IPS-15b (cell line): ENCODE measurements around the gene DLEC1.
"Not testable (repeated sequence)": the region's sequence is repeated elsewhere in the genome, so short reads cannot be mapped to it uniquely, and the experiment has no call there.

ENCODE experiments used
- H3K27me3 ChIP-seq: one replicate; pipeline ENCODE4 v1.6.1; 2013; ENCODE audit warnings: low read length; ENCODE audit not compliant: control insufficient read depth, insufficient read depth
- H3K36me3 ChIP-seq: one replicate; pipeline ENCODE4 v1.6.1; 2013; ENCODE audit warnings: low read length; ENCODE audit not compliant: control insufficient read depth, insufficient read depth
- H3K4me1 ChIP-seq: one replicate; pipeline ENCODE4 v1.6.1; 2013; ENCODE audit warnings: mild to moderate bottlenecking, low read length; ENCODE audit not compliant: control insufficient read depth, insufficient read depth
- H3K4me3 ChIP-seq: one replicate; pipeline ENCODE4 v1.5.1; 2013; ENCODE audit warnings: low read depth, low read length
- H3K9ac ChIP-seq: one replicate; pipeline ENCODE4 v1.6.1; 2013; ENCODE audit warnings: low read depth, mild to moderate bottlenecking, low read length
- H3K9me3 ChIP-seq: one replicate; pipeline ENCODE4 v1.6.1; 2013; ENCODE audit warnings: mild to moderate bottlenecking, low read length; ENCODE audit not compliant: control insufficient read depth, insufficient read depth

Gene DLEC1

DNA sequence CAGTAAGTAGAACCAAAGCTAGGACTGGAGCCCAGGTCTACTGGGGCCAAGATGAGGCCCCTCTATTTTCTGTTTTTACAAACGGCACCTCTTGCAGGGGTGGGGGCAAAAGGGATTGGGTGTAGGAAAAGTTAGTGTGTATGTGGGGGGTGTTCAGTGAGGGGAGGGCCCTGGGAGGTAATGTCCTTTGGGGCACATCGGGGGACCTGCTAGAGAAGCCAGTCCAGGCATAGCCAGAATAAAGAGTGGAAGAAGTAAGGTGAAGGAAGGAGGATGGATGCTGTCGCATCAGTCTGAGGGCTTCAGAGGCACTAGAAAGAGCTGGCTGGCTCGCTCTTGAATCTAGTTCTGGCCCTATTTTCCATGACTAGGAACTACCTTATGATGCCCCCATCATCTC lies 12.2 kb upstream of the DLEC1 start:
- H3K27me3 ChIP-seq: peaks cover 61% of the 10 kb centered on the region

DNA sequence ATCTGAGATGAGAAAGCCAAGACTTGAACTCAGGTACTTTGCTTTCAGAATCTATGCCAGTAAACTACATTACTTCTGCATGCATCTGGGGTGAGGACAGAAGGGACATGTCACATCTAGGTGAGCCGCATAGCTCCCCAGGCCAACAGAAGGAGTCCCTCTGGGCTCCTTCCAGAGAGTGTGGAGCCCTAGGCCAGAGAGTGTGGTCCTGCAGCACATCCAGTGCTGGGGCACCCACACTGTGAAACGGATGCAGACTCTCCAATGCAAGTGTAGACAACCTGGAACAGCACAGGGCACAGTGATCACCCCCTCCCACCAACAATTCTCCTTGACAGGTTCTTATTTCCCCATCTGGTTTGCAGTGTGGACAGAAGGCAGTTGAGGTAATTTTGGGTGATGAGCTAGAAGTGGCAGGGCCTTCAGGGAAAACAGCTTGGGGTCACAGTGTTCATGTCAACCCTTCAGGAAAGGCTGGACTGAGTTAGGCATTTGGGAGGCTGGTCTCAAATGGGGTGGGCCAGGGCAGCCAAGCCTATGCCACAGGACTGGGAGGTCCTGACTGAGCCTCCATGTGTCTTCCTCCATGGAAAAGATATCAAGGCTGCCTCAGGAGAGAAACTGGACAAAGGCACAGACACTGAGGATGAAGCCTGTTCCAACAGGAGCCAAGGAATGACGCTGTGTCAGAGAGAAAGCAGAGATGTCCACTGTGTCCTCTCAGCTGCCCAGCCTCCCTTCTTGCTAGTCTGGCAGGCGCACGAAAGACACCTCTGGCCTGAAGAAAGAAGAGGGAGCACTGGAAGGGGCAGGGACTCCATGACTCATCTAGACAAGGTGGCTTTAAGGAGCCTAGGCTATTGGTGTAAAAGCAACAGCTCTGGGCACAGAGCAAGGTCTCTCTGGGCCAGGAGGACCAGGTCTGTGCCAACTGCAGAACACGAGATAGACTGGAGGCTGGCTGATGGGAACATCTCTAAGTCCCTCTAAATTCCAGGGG lies 11.2 kb upstream of the DLEC1 start:
- no peaks in the 10 kb centered on the region for H3K9me3 ChIP-seq
- peaks cover 5% of the 10 kb centered on the region for H3K4me1 ChIP-seq
- peaks cover 70% of the 10 kb centered on the region for H3K27me3 ChIP-seq
- H3K9ac ChIP-seq: no peak overlapping the region
- peak overlapping the region; percentile 82 for H3K4me3 ChIP-seq
- no peaks in the 10 kb centered on the region for H3K36me3 ChIP-seq

More for the DNA sequence above, 12.2 kb upstream of the DLEC1 start:
- Histone ChIP-seq H3K36me3 (no peaks in the 10 kb centered on the region), H3K4me3 (no peak overlapping the region), H3K4me1 (peaks cover 5% of the 10 kb centered on the region), H3K9ac (no peak overlapping the region), H3K9me3 (no peaks in the 10 kb centered on the region)

DNA sequence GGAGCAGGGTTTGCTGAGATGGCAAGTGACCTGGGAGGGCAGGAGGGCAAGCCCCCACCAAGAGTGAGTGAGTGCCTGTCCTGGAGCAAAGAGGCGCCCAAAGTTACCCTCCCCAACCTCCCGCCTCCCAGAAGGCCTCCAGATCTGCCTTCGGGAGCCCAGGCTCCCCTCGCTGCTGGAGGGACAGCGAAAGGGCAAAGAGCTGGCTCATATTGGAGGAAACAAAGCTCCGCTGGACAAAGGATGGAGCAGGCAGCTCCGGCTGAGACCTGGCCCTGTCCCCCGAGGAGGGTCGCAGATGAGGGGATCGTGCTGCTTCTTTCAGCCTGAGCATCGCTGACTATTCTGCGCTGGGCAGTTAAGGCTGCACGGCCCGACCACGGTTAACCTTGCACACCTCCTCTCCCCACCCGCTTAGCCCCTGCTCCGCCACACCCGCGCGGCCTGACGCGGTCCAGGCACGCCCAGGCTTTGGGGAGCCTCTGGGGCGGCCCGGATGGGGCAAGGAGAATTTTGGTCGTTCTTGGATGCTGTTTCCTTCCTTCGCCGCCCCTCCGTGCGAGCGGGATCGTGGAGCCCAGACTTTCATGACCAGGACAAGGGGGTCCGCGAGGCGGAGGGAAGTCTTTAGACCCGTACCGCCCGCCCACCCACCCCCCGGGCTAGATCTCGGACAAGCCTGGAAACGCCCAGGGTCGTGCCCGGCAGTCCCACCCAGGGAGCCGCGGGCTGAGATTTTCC lies 10.2 kb upstream of the DLEC1 start:
- Histone ChIP-seq H3K9me3 (no peaks in the 10 kb centered on the region), H3K4me1 (peaks cover 5% of the 10 kb centered on the region), H3K4me3 (peak overlapping the region; percentile 82), H3K9ac (no peak overlapping the region), H3K27me3 (peaks cover 66% of the 10 kb centered on the region), H3K36me3 (no peaks in the 10 kb centered on the region)

DNA sequence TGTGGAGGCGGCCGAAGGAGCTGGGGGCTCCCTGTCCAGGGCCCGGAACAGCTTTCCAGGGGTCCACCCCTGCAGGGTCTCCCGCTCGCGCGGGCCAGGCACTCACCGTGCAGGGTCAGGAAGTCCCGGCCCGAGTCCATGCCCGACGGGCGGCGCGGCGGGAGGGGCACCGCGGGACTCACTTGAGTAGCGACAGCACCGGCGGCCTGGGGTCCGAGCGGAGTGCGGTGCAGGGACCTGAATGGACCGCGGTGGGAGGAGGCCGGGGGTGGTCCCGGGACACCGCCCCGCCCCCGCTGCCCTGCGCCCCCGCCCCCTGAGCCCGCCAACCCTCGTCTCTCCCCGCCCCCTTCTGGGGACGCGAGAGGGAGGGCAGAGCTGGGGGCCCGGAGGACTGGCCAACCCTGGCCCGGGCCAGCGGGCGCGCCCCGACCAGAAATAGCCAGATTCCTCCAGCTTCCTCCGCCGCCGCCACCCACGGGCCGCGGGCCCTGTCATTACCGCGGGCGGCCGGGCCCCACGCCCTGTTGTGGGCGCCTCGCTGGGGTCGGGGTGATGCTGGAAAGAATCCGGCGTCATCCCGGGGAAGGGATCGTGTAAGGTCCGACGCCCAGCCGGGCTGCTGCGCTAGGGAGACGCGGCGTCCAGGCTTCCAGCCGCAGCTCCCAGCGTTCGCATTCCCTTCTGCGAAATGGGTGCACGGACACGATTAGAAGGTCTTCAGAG lies 9.4 kb upstream of the DLEC1 start, which contains the start of gene PLCD1:
PLCD1 (minus strand) TSS at position 243 of the 726 bp plus-strand sequence; CDS start at position 140, 103 bp downstream.
- Histone ChIP-seq H3K4me1 (peaks cover 5% of the 10 kb centered on the region), H3K27me3 (peaks cover 66% of the 10 kb centered on the region), H3K9ac (peak within 1 kb of the TSS; percentile 47), H3K4me3 (peak within 1 kb of the TSS; percentile 82), H3K9me3 (no peaks in the 10 kb centered on the region), H3K36me3 (no peaks in the 10 kb centered on the region)

DNA sequence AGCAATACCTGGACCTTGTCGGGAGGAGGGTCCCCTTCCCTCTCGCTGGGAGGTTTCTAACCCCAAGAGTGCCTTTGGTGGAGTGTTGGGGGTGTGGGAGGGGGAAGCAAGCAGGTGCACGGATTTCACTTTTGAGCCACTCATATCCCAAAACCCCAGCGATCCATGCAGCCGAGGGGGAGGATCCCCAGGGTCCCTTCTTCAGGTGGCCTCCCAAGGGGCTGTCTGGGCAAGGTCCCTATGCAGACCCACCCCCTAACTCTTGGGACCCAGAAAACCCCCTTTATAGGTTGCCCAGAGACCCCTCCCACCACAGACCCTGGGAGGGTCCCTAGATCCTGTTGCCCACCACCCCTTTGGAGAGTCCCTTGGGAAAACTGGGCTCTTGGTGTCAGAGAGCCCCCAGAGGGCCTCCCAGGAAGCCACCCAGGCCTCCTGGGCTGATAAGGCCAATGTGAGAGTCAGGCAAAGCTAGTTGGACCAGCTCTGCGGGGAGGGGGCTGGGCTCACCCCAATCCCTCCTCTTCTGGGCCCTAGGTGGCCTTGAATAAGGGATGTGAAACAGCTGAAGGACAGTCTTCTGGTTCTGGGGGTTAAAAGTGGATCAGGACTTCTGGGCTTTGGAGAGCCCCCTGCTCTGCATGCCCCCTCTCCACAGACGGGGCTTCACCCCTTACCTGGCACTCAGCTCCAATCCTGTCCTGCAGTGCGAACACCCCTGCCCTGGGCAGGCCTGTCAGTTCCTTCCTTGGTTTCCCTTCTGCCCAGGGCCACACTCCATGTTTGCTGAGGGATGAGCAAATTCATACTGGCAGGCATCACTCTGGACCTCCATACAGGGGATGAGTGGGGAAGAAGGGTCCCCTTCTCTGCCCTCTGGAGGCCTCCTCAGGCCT lies 8.6 kb upstream of the DLEC1 start:
- Histone ChIP-seq H3K9ac (peak overlapping the region; percentile 47), H3K4me3 (peak overlapping the region; percentile 73), H3K4me1 (peaks cover 5% of the 10 kb centered on the region), H3K36me3 (no peaks in the 10 kb centered on the region), H3K9me3 (no peaks in the 10 kb centered on the region), H3K27me3 (peaks cover 65% of the 10 kb centered on the region)

DNA sequence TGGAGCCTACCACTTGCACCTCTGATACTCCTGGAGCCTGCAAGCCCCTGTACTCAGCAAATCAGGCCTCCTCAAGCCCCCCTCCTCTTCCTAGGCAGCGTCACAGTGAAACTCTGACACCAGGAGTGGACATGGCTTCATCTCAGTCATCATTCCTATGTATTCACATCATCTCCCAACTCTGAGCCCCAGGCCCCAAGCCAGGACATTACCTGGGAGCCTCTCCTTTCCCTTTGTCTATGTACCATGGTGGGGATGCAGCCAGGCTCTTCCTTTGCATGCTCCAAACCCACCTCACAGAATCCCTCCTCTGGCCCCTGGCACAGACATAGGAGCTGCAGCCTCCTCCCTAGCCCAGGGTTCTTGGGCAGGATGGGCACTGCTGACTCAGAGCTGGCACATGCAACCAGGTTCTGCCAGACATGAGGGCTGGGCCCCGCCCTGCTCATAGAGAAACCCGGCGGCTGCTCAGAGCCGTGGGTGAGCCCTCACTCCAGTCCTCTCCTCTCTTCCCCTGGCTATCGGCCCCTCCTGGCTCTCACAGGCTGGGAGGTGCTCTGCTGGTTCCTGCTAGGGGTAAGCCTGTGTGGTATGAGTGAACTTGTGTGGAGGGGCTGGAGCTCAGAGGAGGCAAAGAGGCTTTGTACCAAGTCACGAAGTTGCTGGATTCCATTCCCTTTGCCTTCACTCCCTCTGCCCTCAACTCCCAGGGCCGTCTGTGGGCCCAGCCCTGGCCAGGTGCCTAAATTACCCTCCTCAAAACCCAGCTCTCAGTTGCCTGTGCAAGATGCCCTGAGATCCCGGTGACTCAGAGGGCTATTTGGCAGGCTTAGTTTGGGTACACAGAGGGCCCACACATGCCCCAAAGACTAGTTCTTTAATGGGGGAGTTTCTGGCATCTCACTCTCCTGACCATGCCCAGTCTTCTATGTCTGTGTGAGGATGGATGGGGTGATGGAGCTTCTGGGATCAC lies 7.7 kb upstream of the DLEC1 start:
- no peak overlapping the region for H3K4me3 ChIP-seq
- no peak overlapping the region for H3K9ac ChIP-seq
- peaks cover 56% of the 10 kb centered on the region for H3K27me3 ChIP-seq
- no peaks in the 10 kb centered on the region for H3K36me3 ChIP-seq
- H3K4me1 ChIP-seq: peaks cover 2% of the 10 kb centered on the region
- no peaks in the 10 kb centered on the region for H3K9me3 ChIP-seq

DNA sequence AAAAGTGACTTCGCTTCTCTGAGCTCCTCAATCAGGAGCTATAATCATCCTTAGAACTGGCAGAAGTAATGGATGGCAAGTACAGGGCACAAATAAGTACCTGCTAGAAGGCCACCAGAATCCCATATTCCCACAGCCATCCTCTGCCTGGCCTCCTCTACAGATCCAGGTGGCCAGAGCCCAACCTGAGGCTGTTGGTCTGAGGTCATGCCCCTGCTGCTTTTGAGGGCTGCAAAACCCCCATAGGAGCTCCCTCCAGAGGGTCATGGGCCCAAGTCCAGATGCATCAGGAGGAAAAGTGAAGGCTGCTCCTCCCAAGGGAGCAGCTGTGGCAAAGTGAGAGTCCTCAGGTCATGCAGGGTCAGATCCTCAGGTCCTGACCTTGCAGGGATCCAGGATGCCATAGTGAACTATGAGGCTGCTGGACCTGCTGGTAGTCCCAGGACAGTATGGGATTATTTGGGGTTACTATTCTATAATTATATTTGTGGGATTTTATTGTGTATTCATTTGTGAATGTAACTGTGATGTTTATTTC lies 6.6 kb upstream of the DLEC1 start:
- peaks cover 45% of the 10 kb centered on the region for H3K27me3 ChIP-seq
- peaks cover 5% of the 10 kb centered on the region for H3K4me1 ChIP-seq
- no peak overlapping the region for H3K9ac ChIP-seq
- no peak overlapping the region for H3K4me3 ChIP-seq
- H3K36me3 ChIP-seq: no peaks in the 10 kb centered on the region
- H3K9me3 ChIP-seq: no peaks in the 10 kb centered on the region

DNA sequence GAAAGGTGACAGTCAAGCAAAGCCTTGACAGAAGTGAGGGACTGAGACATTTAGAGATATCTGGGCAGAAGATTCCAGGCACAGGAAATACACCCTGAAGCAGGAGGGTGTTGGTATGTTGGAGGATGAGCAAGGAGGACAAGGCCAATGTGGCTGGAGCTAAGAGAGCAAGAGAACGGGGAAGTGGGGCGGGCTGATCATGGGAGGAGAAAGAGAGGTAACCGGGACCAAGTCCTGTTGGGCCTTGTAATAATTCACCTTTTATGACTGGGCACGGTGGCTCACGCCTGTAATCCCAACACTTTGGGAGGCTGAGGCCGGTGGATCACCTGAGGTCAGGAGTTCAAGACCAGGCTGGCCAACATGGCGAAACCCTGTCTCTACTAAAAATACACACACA lies 5.4 kb upstream of the DLEC1 start:
- not testable (repeated sequence) for H3K4me3 ChIP-seq, H3K36me3 ChIP-seq, H3K9ac ChIP-seq, H3K4me1 ChIP-seq, H3K9me3 ChIP-seq
- peaks cover 38% of the 10 kb centered on the region for H3K27me3 ChIP-seq

GRCh38 chr3:38034335-38034734 lies 4.7 kb upstream of the DLEC1 start:
- H3K4me3 ChIP-seq, H3K9me3 ChIP-seq, H3K4me1 ChIP-seq, H3K9ac ChIP-seq, H3K36me3 ChIP-seq: not testable (repeated sequence)
- H3K27me3 ChIP-seq: peaks cover 41% of the 10 kb centered on the region

DNA sequence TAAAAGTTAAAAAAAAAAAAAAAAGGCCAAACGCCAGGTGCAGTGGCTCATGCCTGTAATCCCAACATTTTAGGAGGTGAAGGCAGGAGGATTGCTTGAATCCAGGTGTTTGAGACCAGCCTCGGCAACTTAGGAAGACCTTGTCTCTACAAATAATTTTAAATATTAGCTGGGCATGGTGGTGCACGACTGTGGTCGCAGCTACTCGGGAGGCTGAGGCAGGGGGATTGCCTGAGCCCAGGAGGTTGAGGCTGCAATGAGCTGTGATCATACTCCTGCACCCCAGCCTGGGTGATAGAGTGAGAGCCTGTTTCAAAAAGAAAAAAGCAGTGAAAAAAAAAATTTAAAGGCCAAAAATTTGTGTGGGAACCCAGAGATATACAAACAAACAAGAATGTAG lies 2.7 kb upstream of the DLEC1 start:
- no peak overlapping the region for H3K4me3 ChIP-seq
- peaks cover 40% of the 10 kb centered on the region for H3K27me3 ChIP-seq
- peaks cover 7% of the 10 kb centered on the region for H3K4me1 ChIP-seq
- H3K36me3 ChIP-seq: no peaks in the 10 kb centered on the region
- no peak overlapping the region for H3K9ac ChIP-seq
- no peaks in the 10 kb centered on the region for H3K9me3 ChIP-seq
